Left ventricle myocardium inferior (tissue), 1 donor: ENCODE measurements around the gene OSBPL5. TPM values are rescaled to one million over a fixed set of nuclear protein-coding genes. Genes with fewer than 3 reads are reported as not detected.

ENCODE experiments used
- DNase-seq: peaks from one replicate; pipeline ENCODE4 v3.0.0-alpha.2; 2020
- H3K27ac ChIP-seq: fragments of 200-600 bp; replicated peaks from 2 replicates; pipeline ENCODE4 v1.8.0; 2021
- H3K27me3 ChIP-seq: fragments of 200-600 bp; 2 replicates; pipeline ENCODE4 v1.8.0; 2021; ENCODE audit warnings: low read depth
- H3K36me3 ChIP-seq: fragments of 200-600 bp; 2 replicates; pipeline ENCODE4 v1.8.0; 2021
- H3K4me1 ChIP-seq: fragments of 200-600 bp; 2 replicates; pipeline ENCODE4 v1.8.0; 2021
- H3K4me3 ChIP-seq: fragments of 200-600 bp; 2 replicates; pipeline ENCODE4 v1.8.0; 2021; ENCODE audit warnings: mild to moderate bottlenecking, moderate library complexity
- H3K9me3 ChIP-seq: fragments of 200-600 bp; replicated peaks from 2 replicates; pipeline ENCODE4 v1.8.0; 2021
- CTCF ChIP-seq: fragments of 200-600 bp; IDR thresholded peaks from 2 replicates; pipeline ENCODE4 v1.8.0; 2021; ENCODE audit warnings: antibody characterized with exemption, mild to moderate bottlenecking, borderline replicate concordance
- intact Hi-C: fragments of 100-400 bp; cut with micrococcal nuclease; formaldehyde crosslinking; loops from one replicate; pipeline ENCODE4 v1.11.0; 2022
- total RNA-seq: library from RNA; stranded (reverse); fragmentation: NEBNext Ultra II Directional; extraction: Animal tissue kit (Norgen Biotek cat#: 25700); gene quantifications from one replicate; pipeline ENCODE4 v1.2.1, GENCODE V29; 2021
- donor health status: DM: no; HTN: yes; CAD: no; lungs with severe emphysema.

Gene OSBPL5
- total RNA-seq, 1 donor from 2014 or later = 11.4 TPM

- no peaks in the 10 kb centered on the region for H3K9me3 ChIP-seq
- peaks cover 85% of the 10 kb centered on the region for H3K27me3 ChIP-seq
- H3K4me3 ChIP-seq = no peak overlapping the region
- peaks cover 30% of the 10 kb centered on the region for H3K4me1 ChIP-seq
- DNase-seq = no peak
- no peak overlapping the region for H3K27ac ChIP-seq
- no peak for TF ChIP-seq CTCF
- H3K36me3 ChIP-seq = no peaks in the 10 kb centered on the region
- intact Hi-C loops = no loop called here
Observed at GRCh38 chr11:3200388-3201111, 35.4 kb upstream of the OSBPL5 start.

GRCh38 chr11:3199537-3200295, 34.6 kb upstream of the OSBPL5 start:
- no peak for TF ChIP-seq CTCF
- Histone ChIP-seq H3K4me1 (peaks cover 22% of the 10 kb centered on the region), H3K27me3 (peaks cover 77% of the 10 kb centered on the region), H3K9me3 (no peaks in the 10 kb centered on the region), H3K36me3 (no peaks in the 10 kb centered on the region), H3K27ac (no peak overlapping the region), H3K4me3 (no peak overlapping the region)
- intact Hi-C loops = no loop called here
- no peak for DNase-seq

- no peak overlapping the region for H3K4me3 ChIP-seq
- no peak overlapping the region for H3K27ac ChIP-seq
- H3K27me3 ChIP-seq = peaks cover 68% of the 10 kb centered on the region
- H3K36me3 ChIP-seq = no peaks in the 10 kb centered on the region
- no peak for DNase-seq
- intact Hi-C loops = no loop called here
- peaks cover 22% of the 10 kb centered on the region for H3K4me1 ChIP-seq
- no peaks in the 10 kb centered on the region for H3K9me3 ChIP-seq
- TF ChIP-seq CTCF = no peak
Observed at GRCh38 chr11:3198815-3199214, 33.7 kb upstream of the OSBPL5 start.

DNA sequence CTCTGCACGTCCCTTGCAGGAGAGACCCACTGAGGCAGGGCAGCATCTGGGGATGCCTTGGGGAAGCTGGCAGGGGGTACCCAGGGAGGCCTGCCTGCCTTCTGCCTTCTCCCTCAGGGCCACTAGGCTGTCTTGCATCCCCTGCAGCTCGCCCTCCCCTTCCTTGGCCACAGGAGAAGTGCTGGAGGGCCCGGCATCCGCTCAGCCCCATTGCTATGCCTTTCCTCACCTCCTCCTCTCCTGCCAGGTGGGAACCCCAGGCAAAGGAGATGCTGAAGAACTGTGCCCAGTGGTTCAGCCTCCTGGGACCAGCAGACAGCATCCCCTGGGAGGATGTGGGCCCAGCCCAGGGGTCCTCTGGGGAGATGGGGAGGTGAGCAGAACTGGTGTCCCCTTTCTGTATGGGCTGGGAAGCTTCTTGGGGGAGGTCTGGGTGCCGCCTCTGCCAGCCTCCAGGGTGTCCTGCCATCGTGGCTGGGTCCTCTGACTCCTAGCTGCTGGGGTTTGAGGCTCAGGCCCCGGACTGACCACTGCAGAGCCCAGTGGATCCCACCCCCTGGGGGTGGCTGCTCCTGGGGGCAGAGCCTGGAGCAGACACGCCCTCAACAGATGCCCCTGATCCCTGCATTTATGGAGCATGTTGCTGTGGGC, 32.9 kb upstream of the OSBPL5 start:
- intact Hi-C loops = no loop called here
- DNase-seq = no peak
- no peak overlapping the region for H3K4me3 ChIP-seq
- H3K9me3 ChIP-seq = no peaks in the 10 kb centered on the region
- no peaks in the 10 kb centered on the region for H3K36me3 ChIP-seq
- peaks cover 14% of the 10 kb centered on the region for H3K4me1 ChIP-seq
- H3K27me3 ChIP-seq = peaks cover 60% of the 10 kb centered on the region
- TF ChIP-seq CTCF = no peak
- H3K27ac ChIP-seq = no peak overlapping the region

DNA sequence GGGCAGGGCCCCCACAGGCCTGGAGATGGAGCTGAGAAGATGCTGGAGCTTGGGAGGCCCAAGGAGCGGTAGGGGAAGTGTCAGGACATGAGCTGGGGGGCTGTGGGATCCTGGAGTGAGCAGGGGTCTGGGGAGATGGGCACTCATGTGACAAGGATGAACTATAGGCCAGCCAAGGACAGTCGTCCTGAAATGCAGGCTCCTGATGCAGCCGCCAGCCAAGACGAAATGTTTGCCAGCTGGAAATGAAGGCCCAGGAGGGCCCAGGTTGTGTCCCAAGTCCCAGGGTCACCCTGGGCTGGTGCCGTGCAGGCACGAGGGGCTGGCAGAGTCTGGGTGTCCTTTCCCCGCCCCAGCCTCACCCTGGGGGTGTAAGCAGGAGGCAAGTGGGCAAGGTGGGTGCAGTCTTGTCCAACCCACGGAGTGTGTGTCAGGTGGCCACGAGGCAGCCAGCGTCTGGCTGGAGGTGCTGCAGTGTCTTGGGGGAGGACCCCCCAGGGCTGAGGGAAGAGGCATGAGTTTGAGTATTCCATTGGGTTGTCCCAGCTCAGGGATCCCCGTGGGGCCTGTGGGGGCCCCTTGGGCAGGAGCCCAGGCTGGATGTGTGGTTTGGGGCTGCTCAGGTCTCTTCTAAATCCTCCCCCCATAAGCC, 32.1 kb upstream of the OSBPL5 start:
- intact Hi-C loops = no loop called here
- peaks cover 10% of the 10 kb centered on the region for H3K4me1 ChIP-seq
- no peaks in the 10 kb centered on the region for H3K36me3 ChIP-seq
- no peak for TF ChIP-seq CTCF
- H3K9me3 ChIP-seq = no peaks in the 10 kb centered on the region
- no peak for DNase-seq
- no peak overlapping the region for H3K27ac ChIP-seq
- peaks cover 52% of the 10 kb centered on the region for H3K27me3 ChIP-seq
- H3K4me3 ChIP-seq = no peak overlapping the region
